ENCODE data around the gene COL16A1.
"Not testable (repeated sequence)": the region's sequence is repeated elsewhere in the genome, so short reads cannot be mapped to it uniquely, and the experiment has no call there.

Gene COL16A1

DNA sequence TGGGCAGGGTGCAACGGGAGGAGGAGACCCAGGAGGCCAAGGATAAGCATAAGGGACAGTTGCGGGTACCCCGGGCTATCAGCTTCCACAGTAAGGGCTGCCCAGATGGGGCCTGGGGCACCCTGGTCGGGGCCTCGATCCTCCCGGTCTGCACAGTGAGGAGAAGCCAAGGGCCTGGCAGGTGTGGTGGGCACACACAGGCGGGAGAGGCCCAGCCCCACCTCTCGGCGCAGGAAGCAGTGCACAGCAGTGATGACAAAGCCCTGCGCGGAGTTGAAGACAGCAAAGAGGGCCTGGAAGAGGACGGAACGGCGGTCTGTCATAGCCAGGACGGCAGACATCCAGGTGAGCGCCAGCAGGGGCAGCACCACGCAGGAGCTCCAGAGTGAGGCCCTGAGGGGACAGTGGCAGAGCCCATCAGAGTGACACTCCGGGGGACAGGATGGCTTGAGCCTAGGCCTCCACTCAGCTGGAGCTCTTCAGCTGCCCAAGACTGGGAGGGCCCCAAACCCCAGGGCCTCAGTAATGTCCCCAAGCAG is 29.0 kb upstream of the COL16A1 start:
- no peak for DNase-seq

DNA sequence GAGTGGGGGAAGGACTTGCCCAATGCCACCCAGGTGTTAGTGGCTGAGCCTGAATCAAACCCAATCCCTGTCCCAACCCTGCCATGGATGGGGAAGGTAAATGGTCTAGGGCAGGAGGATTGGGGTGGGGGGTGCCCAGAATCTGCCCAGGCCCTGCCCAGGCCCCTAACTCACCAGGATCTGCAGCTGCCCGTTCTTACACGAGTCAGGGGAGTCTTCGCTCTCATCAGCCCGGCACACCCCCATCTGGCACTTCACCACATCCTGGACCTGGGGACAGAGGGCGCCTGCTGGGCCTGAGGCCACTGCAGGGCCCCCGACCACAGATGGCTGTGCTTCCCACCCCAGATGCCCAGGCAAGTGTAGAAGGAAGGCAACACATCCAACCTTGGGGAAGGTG is 28.5 kb upstream of the COL16A1 start:
- DNase-seq: no peak

DNA sequence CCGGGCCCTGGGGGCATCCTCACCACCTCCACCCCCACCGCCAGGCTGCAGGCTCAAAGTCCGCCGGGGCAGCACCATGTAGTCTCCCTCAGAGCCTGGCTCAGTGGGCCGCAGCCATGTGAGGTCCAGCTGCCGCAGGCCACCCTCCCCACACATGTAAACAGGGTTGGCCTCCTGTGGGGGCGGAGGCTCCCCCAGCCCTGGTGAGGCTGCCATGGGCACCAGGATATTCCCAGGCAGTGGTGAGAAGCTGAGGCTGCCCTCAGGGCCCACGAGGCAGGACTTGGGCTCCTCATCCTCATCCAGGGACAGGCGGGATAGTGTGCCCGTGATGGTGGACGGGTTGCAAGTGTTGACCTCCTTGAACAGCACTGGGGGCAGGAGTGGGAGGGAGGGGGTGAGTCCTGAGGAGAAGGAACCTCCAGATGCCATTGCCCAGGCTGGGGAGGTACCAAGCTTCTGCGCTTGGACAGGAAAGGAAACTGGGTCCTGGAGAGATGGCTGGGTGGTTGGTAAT is 27.3 kb upstream of the COL16A1 start:
- no peak for DNase-seq

DNA sequence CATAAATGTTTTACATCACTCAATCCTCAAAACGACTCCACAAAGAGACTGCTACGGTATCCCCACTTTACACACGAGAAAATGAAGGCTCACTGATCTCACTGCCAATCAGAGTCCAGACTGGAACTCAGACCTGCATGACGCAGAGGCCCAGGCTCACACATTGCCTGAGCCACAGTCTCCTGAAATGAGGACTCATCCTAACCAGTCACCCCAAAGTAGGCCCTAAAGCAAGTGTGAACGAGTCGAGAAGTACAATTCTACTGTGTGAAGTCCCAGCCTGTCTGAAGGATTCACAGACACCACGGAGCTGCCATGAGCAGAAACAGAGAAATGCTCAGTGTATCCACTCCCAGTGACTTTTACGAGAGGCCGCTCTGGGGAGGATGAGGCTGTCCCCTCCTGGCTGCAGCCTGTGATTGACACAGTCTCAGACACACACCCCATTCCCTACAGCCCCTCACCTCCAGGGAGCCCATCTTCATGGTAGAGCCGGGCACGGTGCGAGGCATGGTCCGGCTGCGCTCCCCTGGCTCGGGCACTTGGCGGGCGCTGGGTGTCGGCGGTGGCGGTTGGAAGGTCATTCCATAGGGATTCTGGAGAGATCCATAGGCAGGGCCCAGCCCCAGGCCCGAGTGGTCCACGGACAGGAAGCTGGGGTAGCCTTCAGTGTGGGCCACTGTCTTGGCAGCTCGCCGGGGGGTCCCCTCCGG is 26.7 kb upstream of the COL16A1 start:
- no peak for DNase-seq

DNA sequence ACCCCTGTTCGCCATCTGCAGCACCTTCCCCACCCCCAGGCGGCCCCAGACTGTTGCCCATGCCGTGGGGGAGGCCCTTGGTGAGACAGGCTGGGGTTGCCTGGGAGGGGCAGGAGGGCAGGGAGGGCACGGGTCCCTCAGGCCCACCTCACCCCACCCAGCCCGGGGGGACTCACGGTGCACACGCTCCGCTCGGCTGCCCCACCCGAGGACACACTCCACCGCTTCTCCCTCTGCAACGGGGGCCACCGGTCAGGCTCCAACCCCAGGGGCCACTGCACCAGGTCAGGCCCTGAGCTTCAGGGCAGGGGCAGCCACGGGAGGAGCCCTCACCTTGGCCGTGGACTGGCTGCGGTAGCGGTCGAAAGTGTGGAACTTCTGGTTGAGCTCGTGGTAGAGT is 24.0 kb upstream of the COL16A1 start:
- no peak for DNase-seq

DNA sequence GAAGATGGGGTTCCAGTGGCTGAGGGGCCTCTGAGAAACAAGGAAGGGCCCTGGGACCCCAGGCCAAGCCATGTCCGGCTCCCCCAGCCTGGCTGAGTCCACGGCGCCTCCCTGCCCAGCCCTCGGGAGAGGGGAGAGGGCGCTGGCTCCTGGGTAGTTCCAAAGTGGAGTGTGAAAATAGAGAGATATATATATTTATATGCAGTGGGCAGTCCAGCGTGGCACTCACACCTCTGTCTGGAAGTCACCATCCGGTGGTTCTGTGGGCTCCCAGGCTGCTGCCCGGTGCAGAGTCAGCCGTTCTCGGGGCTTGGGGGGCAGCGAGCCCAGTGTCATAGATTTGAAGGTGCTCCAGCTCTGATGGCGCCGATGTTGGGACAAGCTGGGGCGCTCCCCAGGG is 23.4 kb upstream of the COL16A1 start:
- no peak for DNase-seq

DNA sequence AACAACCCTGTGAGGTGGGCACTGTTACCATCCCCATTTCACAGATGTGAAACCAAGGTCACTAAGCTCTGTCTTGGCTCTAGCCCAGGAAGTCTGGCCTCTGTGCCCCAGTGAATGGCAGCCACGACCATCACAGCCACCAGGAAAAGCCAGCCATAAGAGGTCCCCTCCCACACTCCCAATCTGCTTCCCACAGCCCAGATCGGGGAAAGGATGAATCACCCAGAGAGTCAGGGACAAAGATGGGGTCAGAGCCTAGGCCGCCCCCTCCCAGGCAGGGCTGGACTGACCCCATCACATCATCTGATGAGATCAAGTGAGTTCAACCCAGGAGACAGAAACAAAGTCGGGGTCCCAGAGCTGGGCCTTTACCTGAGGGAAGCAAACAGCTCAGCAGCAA is 22.9 kb upstream of the COL16A1 start:
- DNase-seq: no peak

DNA sequence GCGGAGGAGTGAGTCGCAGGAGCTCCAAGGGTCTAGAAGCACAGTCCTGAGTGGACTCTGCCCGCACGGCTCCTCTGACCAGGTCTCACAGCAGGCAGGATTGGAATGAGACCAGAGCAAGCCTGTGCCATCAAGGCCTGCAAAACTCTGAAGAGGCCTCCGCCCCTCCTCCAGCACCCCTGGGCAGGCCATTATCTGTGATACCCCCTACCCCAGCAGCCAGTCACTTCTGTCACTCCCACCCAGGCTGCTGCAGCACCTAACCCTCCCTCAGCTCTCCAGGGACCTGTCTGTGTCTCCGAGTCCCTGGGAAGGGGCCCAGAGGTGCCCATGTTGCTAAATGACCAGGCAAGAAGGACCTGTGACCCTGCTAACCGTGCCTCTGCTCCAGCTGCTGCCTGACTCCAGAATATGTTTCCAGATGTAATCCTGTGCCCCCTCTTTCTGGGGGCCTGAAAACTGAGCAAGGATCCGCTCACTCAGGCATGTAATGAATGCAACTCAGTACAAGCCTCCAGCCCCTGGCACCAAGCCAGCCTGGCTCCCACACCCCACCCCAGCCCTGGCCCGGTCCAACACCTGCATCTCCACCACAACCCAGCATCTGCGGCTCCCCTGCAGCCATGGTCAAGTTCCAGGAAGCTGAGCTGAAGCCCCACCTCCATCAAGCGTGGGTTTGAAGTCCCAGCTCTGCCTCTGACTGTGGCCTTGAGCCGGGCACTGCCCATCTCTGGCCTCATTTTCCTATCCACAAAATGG is 22.1 kb upstream of the COL16A1 start:
- no peak for DNase-seq

DNA sequence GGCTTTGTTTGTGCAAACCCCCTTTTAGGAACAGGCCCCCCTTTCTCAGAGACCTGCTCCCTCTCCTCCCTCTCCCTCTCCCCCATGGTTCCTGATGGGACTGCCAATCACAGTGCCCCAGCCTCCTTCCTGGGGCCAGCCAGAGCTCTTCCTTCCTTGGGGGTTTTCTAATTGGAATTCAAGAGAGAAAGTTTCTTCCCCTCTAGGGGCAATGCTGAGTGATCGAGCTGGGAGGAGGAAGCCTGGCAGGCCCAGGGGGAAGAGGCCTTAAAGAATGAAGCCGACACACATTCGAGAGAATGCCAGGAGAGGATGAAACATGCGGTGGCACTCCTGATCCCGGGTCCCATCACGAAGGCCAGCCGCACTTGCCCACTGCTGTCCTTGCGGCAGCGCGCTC is 21.3 kb upstream of the COL16A1 start:
- no peak for DNase-seq

DNA sequence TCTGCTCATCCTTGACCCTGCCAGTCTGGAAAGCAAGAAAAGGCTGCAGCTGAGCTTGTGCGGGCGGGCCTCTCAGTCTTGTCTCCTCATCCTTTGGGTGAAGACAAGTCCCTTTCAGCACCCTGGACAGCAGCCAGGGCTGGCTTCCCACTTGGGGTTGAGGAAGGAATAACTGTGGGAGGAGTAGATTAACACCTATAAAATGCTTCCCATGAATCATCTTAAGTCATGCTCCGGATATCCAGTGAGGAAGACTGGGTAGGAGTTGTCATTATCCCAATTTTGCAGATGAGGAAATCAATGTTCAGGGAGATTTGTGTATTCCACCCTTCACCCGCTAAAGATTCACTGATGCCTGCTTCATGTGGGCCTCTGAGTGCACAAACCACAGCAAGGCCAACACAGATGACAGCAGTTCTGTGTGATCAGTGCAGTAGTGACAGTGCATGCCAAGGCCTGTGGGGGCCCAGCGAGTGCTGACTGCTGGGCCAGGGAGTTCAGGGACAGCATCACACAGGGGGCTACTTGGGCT is 20.1 kb upstream of the COL16A1 start:
- DNase-seq: no peak

DNA sequence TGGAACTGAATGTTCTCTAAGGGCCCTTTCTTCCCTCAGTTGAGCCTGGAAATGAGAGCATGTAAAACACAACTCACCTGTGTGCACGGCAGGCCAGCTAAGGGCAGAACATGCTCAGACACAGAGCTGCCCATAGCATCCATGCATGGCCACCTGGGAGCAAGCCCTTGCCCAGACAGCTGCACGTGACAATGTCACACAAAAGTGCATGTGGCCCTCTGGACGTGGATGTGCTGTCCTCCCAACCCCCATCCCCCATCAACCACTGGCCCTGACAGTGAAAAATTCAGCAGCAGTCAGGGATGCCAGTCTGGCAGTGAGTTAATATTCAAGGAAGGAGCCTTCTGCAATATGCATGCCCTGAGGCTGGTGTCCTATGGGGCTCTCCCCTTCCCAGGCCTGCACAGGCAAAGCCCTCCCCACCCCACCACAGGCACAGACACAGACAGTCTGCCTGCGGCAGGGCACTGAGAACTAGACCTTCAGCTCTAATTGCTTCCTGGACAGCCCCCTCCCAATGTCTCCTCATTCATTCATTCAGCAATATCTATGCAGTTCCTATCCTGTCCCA is 14.6 kb upstream of the COL16A1 start:
- no peak for DNase-seq

DNA sequence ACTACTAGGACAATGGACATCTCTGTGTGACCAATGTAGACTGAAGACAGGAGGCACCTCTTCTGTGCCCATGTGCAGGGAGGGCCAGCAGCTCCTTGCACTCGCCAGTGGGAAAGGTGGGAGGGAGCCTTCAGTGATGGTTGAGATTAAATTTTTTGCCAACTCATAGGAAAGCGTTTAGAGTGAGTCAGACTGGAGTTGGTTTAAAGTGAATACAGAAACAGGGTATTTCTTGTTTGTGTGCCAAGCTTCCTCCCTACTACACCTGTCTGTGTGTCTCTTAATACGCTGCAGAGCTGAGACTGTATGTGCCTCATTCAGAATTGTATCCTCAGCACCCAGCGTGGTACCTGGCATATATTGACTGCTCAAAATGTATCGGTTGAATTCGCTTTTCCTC is 13.5 kb upstream of the COL16A1 start:
- DNase-seq: no peak

DNA sequence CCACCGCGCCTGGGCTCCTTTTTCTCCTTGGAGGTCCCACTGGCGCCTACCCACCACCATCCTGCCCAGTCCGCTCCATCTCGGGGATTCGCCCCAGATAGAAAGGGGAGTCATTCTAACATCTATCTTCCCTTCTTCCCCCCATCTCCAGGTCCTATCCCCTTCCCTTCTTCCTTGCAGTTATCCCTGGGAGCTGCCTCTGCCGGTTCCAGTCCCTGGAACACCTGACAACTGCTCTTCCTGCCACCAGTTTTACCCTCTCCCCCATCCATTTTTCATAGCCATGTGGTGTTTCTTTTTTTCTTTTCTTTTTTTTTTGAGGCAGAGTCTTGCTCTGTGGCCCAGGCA is 12.0 kb upstream of the COL16A1 start:
- DNase-seq: no peak

DNA sequence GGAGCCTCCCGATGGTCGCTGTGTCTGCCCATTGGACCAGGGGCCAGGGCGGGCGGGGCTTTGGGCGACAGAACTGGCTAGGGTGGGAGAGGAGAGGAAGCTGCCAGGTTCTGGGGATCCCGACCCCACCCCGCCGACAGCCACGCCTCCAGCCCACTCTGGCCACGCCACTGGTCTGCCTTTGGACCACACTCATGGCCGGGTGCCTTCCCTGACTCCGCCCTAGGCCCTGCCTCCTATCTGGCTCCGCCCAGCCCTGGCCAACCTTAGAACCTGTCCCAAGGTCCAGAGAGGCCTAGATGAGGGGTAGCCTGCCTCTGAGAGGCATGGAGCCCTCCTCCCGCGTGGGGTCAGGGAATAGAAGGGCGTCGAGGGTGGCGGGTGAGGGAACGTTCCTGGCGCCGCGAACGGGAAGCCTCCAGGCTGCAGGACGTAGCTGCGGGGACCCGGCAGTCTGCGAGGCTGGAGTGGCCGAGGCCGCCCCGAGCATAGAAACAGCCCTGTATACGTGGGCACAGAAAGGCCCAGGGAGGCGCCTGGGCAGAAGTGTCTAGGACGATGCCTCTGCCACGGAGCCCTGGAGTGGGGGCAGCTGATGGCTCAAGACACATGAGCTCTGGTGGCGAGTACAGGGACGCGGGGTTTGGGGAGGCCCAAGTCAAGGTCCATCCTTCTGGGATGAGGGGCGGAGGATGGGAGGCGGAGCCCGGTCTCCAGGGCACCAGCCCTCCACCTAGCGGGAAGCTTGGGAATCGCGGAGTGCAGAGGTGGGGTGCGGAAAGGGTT is 11.5 kb upstream of the COL16A1 start:
- no peak for DNase-seq

DNA sequence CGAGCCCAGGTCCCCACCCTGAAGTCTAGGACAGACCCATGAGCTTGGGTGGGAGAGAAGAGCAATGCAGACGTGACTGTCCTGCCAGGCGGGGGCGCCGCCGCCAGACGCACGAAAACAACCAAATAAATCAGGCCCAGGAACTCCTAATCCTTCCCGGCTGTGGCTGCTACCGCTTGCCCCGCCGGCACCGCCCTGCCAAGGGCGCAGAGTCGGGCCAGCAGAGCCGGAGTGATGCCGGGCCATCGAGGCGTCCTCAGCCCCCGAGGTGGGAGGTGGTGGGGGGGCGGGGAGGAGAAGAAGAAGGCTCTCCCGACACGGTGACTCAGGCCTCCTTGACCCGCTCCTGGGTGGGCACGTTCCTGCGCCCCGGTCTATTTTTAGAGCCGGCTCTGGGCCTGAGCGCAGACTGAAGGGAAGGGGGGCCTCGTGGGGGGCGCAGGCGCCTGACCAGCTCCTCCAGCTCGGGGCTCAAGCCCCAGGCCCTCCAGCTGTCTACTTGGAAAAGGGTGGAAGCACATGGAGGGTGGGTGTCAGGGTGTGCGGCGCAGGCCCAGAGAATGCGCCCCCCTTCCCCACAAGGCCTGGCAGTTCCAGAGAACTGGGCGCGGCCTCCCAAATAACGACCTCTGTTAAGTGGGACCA is 10.7 kb upstream of the COL16A1 start:
- DNase-seq: no peak

DNA sequence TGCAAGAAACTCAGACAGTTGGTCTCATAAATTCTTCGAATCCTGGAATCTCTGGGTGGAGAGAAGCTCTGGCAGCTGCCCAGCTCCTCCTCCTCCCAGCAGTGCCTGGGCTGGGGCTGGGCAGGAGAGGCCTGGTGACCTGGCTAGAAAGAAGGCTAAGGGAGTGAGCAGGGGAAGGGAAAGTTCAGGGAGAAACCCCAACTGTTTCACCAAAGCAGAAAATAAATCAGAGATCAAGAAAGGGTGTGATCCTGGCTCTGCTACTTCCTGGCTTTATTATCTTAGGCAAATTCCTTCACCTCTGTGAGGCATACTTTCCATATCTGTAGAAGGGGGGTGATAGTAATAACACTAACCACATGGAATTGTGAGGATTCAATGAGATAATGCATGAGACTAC is 8.8 kb upstream of the COL16A1 start:
- no peak for DNase-seq

DNA sequence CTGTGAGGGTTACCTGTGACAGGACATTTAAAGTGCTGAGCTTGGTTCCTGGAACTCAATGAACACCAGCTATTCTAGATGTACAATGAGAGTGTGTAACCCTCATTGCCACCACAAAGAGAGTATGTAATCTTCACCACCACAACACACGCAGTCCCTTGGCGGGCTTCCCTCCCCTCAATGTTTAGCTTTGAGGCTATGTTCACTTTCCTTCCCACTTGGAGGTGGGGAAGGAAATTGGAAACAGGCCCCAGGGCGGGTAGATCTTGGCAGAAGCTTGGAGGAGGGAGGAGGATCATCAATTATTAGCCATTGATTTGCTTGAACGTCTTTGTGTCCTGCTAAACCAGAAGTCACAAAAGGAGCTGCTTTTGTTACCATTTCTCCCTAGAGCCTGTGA is 8.3 kb upstream of the COL16A1 start:
- DNase-seq: no peak

DNA sequence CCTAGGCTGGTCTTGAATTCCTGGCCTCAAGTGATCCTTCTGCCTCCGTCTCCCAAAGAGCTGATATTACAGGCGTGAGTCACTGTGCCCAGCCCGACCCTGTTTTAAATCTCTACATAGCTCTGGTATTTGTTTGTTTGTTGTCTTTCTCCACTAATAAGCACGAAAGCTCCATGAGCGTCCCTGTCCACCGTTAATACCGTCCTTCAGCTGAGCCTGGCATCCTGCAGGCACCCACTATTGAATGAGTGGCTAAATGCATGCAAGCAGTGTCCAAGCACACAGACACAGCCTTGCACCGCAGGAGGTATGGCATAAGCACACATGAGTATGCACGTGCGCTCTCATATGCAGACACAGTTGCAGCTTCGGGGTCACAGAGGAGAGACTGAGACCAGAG is 4.5 kb upstream of the COL16A1 start:
- DNase-seq: no peak

DNA sequence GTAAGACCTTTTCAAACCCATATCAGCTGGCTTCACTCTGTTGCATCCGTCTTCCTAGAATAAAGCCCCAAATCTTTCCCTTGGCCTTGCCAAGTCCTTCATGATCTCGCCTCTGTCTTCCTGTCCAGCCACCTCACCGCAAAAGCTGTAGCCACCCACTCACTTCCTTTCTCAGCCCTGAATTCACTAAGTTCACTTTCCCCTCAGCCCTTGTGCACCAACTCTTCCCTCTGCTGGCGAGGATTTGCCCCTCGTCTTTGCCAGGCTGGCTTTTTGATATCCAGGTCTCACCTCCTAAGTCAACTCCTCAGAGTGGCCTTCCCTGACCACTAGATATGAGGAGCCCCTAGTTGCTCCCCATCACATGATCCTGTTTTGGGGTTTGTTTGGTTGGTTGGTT is 3.9 kb upstream of the COL16A1 start:
- DNase-seq: no peak

DNA sequence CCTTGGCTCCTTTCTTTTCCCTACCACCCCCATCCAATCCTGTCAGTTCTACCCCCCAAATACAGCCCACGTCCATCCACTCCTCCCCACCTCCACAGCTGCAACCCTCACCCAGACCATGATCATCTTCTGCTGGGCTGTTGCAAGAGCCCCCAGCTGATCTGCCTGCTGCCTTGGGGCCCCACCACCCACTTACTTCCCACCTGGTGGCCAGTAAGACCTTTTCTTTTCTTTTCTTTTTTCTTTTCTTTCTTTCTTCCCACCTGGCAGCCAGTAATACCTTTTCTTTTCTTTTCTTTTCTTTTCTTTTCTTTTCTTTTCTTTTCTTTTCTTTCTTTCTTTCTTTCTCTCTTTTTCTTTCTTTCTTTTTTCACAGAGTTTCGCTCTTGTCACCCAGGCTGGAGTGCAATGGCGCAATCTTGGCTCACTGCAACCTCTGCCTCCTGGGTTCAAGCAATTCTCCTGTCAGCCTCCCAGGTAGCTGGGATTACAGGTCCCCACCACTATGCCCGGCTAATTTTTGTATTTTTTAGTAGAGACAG is 3.3 kb upstream of the COL16A1 start:
- not testable (repeated sequence) for DNase-seq

DNA sequence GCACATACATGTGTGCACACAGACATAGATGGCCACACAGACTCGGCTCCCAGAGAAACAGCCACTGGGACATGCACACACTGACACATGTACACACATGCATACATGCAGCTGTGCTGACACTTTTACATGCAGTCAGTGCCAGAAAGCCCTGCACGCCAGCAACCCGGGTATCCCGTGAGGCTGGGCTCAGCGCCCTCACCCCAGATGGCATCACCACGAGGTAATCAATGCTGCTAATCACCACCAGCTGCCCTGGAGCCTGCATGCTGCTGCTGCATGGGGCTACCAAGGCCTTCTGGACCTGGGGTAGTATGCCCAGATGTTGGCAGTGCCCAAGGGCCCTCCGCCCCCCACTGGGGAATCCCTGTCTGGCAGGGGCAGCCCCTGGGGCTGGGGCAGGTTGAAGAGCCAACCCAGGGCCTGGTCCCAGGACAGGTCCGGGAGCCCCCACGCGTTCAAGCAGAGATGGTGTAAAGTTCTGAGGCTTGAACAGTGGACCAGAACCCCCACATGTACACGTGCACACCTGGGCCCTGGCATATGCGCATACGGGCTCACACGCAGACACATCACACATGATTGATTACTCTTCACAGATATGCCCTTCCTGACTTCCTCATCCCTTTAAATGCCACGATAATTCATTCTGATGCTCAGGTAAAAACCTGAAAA is 2.7 kb upstream of the COL16A1 start:
- no peak for DNase-seq

Data from central memory CD4-positive, alpha-beta T cell (primary cell).